RPMI8226 (cell line): ENCODE results near the gene KYNU.
A peak's percentile ranks its signal among the peaks of the same experiment; 100 is the strongest.
"Not testable (repeated sequence)": the region's sequence is repeated elsewhere in the genome, so short reads cannot be mapped to it uniquely, and the experiment has no call there.

Experiments
- DNase-seq: peaks from one replicate; pipeline ENCODE4 v3.0.0-alpha.2; 2015

Gene KYNU

GRCh38 chr2:143034292-143035074, 157.0 kb downstream of the KYNU start:
- DNase-seq: peak; percentile 78

DNA sequence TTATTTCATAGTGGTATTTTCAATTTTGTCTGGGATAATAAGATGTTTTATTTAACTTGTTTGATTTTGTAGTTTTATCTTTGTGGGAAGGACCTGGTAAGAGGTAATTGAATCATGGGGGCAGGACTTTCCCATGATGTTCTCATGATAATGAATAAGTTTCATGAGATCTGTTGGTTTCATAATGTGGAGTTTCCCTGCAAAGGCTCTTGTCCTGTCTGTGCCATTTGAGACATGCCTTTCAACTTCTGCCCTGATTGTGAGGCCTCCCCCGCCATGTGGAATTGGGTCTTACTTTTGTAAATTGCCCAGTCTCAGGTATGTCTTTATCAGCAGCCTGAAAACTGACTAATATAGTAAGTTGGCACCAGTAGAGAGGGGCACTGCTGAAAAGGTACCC, 174.0 kb downstream of the KYNU start:
- no peak for DNase-seq

GRCh38 chr2:143053437-143053836, 176.0 kb downstream of the KYNU start:
- DNase-seq: not testable (repeated sequence)

DNA sequence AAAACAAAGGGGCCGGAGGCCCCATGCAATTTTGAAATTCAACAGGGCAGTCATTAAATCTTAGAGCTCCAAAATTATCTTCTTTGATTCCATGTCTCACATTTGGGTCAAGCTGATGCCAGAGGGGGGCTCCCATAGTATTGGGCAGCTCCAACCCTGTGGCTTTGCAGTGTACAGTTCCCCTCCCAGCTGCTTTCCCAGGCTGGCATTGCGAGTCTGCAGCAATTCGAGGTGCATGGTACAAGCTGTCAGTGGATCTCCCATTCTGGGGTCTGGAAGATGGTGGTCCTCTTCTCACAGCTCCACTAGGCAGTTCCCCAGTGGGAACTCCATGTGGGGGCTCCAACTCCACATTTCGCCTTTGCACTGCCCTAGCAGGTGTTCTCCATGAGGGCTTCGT, 179.1 kb downstream of the KYNU start:
- no peak for DNase-seq

DNA sequence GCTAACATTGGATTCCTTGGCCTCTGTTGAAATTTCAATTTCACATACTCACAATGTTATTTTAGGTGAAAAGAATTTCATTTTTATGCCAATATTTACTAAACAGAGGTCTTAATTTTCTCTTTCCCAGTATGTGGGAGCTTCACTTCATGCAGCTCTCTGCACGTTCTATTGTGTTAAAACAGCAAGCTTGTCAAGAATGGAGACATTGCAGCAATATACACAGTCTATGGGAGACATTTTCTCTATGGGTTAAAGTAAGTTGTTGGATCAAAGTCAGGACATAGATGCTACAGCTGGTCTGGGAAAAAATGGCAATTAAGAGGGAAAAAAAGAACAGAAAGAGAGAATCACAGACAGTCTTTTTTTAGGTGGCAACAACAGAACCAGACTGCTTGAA, 181.4 kb downstream of the KYNU start:
- DNase-seq: no peak

DNA sequence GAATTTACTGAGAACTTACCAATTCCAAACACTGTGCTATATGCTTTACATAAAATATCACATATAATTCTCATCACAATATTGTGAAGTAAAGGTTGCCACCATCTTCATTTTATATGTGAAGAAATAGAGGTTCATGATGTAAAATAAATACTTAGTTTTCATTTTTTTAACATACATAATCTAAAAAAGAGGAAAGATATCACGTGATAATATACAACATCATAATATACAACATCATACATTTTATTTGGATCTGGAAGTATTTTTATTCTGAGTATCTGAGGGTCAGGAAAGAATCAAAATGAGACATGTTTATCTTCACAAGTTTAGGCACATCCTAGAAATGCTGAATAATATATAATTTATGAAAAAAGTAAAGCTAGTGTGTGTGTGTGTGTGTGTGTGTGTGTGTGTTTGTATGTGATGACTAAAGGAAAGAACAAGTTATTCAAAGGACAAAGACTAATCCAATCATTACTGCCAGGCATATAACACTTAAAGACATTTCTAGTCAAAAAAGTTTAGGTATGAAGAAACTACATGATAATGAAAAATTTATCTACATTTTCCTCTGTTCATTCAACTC, 186.2 kb downstream of the KYNU start:
- DNase-seq: no peak

DNA sequence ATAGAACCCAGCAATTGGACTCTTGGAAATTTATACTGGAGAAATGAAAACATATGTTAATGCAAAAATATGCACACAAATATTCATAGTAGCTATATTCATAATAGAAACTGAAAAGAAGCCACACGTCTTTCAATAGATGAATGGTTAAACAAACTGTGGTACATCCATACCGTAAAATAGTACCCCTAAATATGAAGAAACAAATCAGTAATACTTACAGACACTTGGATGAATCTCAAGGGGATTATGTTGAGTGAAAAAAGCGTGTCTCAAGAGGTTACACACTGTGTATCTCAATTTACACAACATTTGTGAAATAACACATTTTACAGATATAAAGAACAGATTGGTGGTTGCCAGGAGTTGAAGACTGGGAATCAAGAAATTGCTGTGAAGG, 190.6 kb downstream of the KYNU start:
- DNase-seq: no peak

- DNase-seq: no peak
Observed at GRCh38 chr2:143068509-143068908, 191.0 kb downstream of the KYNU start.

GRCh38 chr2:143070704-143071103, 193.2 kb downstream of the KYNU start:
- DNase-seq: no peak

DNA sequence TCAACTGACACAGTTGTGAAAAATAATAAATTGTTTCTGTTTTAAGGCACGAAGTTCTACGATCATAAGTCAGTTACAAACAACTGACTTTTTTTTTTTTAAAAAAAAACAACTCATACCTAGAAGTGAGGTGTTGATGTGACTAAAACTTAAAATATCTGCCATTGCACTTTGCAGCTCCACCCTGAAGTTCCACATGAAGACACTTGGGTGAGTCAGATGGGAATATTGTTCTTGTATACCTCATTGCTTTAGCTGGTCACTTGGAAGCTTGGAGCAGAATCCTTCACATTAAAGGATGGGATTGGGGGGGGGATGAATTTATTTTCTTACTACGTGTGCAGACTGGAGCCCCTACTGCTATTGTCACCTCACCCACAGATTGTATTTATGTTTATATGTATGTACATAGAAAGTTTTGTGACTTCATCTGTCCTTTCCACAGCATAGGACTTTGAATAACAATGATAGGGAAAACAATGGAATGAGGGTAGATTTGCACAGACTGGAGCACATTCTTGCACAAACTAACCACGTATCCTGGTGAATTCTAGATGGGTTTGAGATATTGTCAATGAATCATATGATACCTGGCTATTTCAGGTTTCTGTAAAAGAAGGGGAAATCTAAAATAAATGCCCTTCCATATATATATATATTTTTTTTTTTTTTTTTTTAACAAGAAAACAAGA, 193.9 kb downstream of the KYNU start:
- no peak for DNase-seq

GRCh38 chr2:143074913-143075312, 197.4 kb downstream of the KYNU start:
- not testable (repeated sequence) for DNase-seq

- no peak for DNase-seq
Observed at GRCh38 chr2:143075711-143076110, 198.2 kb downstream of the KYNU start.

DNA sequence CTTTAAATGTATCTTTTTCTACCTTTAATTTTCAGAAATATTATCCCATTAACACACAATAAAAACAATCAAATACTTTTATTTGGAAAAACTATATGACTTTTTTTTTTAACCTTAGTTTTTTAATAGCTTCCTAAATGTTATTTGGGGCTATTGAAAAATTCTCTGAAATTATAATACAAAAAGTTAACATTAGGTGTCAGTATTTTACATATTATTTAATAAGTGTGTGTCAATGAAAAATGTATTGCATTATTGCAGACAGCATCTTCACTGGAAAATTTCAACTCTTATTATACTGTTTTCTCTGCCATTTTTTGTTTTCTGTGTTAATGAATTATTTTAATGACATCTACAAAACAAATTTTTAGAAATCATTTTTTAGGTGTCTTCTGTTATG, 200.6 kb downstream of the KYNU start:
- DNase-seq: no peak

DNA sequence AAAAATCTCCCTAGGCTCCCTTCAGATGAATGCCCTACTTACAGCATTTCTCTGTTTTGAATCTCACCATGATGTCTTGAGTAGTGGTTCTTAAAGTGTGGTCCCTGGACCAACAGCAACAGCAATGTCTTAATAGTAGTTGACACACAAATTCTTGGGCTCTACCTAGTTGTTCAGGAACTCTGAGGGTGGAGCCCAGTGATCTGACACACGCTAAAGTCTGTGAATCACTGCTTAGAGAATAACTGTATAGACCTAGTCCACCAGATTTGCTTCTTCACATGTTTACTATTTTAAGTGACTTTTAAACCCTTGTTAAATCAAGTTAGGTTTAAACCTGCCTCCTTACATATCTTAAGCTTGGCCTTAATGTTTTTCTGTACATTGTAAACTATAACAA, 204.2 kb downstream of the KYNU start:
- no peak for DNase-seq

GRCh38 chr2:143083636-143084035, 206.2 kb downstream of the KYNU start:
- no peak for DNase-seq

- no peak for DNase-seq
Observed at GRCh38 chr2:143084462-143084861, 207.0 kb downstream of the KYNU start.

DNA sequence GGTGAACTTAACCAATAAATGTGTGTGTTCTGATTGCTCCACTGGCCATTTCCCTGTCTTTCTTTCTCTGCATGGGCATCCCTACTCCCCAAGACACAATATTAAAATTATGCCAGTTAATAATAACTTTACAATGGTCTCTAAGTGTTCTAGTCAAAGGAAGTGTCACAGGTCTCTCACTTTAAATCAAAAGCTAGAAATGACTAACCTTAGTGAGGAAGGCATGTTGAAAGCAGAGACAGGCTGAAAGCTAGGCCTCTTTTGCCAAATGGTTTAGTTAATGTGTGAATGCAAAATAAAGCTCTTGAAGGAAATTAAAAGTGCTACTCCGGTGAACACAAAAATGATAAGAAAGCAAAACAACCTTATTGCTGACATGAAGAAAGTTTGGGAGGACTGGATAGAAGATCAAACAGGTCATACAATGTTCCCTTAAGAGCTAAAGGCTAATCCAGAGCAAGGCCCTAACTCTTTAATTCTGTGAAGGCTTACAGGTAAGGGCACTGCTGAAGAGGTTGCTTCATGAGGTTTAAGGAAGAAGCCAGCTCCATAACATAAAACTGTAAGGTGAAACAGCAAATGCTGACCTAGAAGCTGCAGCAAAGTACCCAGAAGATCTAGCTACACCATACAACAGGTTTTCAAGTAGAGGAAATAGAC, 207.8 kb downstream of the KYNU start:
- DNase-seq: no peak

- DNase-seq: no peak
Observed at GRCh38 chr2:143087033-143087432, 209.6 kb downstream of the KYNU start.

GRCh38 chr2:143088388-143088787, 210.9 kb downstream of the KYNU start:
- no peak for DNase-seq

- DNase-seq: not testable (repeated sequence)
Observed at GRCh38 chr2:143089520-143089919, 212.1 kb downstream of the KYNU start.
